Measurements from ENCODE around the gene CPXM1.
"Not testable (repeated sequence)": the region's sequence is repeated elsewhere in the genome, so short reads cannot be mapped to it uniquely, and the experiment has no call there.

The CPXM1 gene

DNA sequence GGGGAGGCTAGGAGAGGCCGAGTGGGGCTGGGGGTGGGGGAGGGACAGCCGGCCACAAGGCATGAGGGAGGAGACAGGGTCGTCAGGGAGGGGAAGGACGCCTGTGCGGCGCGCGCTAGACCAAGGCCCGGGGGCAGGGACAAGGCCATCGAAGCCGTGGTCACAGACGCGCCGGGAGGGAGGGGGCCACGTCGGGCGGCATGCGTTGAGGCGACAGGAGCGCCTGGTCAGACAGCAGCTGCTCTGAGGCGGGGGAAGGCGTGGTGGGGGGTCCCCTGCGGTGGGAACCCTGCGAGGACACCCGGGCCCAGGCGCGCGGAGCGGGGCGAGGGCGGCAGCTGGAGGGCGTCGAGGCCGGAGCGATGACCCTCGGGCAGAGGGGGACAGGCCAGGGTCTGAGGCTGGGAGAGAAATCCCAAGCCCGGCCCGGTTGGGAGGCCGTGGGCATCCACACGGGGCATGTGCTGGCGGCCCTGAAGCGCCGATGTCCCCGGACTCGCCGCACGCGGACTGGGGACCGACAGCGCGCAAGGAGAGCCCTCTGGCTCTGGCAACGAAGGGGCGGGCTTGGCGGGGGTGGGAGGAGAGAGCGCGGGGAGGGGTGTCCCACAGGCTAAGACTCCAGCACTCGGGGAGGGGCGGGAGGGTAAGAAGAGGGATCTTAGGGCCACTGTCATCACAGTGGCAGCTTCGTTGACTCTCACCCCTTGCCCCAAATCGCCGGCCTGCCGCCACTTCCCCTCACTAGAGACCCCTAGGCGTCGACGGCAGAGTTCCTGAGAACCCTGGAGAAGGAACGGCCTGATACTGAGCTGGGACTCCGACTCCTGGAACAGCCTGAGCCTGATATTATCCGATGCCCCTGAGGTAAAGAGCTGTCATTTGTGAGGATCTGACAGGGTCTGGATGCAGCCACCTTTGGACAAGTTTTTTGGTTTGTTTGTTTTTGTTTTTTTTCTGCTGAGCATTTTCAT lies 20.8 kb upstream of the CPXM1 start:
- no peak for DNase-seq

DNA sequence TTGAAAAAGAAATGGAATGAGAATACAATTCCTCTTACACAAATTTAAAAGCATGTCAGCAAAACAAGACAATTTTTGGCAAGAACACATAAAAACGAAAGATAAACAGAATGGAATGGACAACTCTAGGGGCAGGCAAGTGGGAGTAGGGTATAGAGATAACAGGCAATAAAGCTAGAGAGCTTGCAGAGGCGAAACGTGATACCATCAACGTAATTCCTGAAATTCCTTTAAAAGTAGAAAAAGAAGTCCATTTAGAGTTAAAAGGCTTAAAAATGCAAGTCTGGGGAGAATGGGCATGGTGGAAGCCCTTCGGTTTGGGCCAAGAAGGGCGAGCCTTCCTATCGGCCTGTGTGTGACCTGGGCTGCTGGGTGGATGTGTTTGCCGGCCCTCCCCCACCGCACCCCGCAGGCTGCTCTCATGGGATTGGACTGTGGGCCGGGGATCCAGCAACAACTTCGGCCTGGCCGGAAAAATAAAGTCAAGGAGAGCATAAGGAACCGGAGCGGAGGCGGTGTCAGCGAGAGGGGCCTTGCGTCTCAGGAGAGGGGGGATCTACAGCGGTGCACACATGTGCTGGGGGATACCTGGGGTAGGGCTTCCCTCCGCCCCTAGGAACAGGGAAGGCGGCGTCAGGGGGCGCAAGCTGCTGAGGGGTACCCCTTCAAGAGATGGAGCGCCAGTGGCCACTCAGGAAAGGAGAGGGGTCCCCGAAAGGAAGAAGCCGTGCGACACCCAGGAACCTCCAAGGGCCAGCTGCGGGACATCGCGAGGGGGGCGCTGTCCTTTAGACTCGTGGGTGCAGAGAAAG lies 19.9 kb upstream of the CPXM1 start:
- DNase-seq: no peak

DNA sequence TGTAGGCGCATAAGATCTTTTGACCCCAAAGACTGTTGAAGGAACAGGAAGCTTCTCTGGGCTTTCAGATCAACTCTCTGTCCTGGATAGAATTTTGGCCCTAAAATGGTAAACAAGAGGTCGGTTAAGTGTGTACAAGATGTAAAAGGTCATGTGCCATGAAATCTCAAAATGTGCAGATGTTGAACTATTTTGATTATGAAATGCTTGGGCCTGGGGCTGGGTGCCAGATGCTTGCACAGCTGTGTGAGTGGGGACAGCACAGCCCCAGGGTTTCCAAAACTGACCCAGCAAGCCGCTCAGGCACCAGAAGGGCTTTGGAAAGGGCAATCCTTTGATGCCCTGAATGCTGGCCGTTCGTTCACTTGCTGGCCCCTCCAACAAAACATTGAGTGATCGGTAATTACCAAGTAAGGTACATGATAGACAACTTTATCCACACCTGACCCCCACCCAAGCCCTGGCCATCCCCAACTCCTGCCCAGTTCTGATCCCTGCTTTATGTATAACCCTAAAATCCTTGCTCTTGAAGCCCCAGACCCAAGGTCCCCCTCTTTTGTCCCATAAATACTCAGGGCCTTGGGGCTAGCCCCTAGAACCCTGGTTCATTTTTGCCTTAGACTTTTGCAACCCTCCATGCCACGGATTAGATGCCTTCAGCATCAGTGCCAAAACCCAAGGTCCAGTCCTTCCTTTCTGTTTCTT lies 17.6 kb upstream of the CPXM1 start:
- no peak for DNase-seq

DNA sequence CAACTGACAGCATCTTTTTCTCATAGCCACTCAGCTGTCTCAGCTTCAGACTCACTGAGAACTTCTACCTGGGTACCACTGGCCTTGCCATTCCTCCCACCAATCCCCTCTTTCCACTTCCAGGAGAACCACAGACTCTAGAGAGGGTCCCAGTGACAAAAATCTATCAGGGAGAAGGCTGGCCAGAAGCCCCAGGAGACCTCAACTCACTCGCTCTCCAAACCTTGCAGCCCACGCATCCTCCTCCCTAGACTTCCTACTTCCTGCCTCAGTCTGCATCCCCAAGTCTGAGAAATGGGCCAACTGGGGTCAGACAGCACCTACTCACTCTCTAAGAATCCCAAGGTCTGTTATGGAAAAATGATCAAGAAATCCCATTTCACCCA lies 16.9 kb upstream of the CPXM1 start:
- no peak for DNase-seq

DNA sequence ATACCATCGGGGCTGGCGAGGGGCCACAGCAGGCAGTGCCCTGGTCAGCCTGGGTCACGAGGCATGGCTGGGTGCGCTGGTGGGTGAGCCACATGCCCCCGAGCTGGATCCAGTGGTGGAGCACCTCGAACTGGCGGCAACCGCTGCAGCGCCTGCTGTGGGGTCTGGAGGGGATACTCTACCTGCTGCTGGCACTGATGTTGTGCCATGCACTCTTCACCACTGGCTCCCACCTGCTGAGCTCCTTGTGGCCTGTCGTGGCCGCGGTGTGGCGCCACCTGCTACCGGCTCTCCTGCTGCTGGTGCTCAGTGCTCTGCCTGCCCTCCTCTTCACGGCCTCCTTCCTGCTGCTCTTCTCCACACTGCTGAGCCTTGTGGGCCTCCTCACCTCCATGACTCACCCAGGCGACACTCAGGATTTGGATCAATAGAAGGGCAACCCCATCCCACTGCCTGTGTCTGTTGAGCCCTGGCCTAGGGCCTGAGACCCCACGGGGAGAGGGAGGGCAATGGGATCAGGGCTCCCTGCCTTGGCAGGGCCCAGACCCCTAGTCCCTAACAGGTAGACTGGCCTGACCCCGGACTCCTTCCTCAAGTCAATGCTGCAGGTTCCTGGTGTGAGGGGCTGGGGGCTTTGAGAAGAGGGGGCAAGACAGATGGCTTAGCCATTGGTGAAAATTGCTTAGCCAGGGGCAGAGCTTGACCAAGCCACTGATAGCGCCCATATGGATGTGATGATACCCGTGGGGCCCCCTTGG lies 16.3 kb upstream of the CPXM1 start:
- no peak for DNase-seq

DNA sequence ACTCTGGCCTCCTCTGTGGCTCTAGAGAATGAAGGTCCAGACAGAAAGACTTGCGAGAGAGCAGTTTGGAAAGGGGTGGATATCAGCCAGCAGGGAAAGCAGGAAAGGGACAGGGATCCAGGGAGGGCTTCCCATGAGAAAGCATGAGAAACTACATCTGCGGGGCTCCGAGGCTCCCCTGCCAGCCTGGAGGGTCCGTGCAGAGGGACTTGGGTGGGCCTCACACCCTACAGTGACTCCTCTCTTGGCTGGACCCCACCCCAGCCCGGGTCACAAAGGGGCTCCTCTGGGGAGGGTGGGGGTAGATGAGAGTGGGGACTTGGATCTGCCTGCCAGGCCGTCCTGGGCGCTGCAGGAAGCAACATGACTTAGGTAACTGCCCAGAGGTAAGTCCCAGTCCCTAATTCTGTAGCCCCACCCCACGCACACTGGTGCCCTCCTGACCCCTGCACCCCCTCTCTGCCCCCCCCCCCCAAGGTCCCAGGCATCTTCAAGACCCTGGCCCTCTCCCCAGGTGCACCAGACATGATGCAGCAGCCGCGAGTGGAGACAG lies 15.7 kb upstream of the CPXM1 start, which contains the start of gene TMEM239:
Gene TMEM239 (plus strand): TSS at position 335 of the 553 bp plus-strand sequence. CDS start 191 bp downstream, at position 526.
- no peak for DNase-seq

DNA sequence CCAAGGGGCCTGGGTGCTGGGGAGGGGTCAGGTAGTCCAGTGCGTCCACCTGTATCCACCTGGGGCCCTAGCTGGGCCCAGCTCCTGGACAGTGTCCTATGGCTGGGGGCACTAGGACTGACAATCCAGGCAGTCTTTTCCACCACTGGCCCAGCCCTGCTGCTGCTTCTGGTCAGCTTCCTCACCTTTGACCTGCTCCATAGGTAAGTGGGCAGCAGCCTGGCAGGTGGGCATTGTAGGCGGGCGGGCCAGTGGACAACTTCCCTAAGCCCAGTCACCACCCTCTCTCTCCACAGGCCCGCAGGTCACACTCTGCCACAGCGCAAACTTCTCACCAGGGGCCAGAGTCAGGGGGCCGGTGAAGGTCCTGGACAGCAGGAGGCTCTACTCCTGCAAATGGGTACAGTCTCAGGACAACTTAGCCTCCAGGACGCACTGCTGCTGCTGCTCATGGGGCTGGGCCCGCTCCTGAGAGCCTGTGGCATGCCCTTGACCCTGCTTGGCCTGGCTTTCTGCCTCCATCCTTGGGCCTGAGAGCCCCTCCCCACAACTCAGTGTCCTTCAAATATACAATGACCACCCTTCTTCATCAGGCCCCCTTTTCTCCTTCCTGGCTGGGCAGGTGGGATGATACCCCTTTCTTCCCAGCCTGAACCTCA lies 14.9 kb upstream of the CPXM1 start:
- no peak for DNase-seq

DNA sequence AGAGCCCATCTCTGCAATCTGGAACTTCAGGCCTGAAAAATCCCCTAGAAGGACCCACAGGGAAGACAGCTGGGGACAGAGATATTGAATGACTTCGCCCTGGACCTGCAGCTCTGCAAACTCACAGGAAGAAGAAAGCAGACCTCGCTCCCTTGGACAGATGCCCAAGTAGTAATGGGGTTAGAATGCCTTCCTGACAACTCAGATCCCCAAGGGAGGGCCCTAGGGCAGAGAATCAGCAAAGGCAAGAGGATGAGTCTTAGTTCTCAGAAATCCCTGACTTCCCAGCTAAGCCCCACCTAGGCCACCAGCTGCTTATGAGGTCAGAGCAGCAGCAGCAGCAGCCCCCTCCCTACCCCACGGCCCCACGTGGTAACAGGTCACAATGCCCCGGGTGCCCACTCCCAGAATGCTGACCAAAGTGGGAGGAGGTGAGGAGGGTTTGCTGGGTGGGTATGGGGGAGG lies 14.2 kb upstream of the CPXM1 start, which contains the start of gene C20orf141:
Gene C20orf141 (plus strand): TSS at position 401 of the 465 bp plus-strand sequence. CDS start 198 bp downstream, outside the sequence.
- DNase-seq: peak in 1 of 2 experiments; percentile 55

DNA sequence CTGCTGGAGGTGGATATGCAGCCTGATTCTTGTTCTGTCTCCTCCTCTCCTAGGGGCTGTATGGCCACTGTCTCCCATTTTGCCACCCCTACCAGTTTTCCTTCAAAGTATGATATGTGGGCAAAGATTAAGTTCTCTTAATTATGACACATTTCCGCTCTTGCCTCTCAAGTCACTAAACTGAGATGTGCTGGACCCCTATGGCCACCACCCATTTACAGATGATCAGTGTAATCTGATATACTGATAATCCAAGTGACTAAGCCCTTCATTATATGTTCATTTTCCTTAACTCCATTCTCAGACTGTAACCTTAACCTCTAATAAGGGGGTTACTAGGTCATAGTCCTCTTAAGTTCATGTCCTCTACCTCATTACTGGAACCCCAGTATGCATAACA lies 13.6 kb upstream of the CPXM1 start:
- DNase-seq: no peak

DNA sequence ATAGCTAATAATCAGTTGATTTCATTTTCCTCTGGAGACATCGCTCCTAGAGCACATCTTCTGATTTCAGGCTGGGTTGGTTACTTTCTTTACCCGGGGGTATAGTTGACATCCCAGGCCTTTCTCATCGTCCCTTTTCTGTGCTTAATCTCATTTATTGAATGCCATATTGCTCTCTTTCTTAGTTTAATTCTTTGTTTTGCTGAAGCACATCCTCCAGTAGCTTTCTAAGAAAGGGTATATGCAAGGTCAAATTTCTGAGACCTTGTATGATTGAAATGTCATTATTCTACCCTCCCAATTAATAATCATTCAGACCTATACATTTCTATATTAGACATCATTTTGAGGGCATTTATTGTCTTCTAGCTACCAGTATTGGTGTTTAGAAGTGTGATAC lies 11.8 kb upstream of the CPXM1 start:
- no peak for DNase-seq

DNA sequence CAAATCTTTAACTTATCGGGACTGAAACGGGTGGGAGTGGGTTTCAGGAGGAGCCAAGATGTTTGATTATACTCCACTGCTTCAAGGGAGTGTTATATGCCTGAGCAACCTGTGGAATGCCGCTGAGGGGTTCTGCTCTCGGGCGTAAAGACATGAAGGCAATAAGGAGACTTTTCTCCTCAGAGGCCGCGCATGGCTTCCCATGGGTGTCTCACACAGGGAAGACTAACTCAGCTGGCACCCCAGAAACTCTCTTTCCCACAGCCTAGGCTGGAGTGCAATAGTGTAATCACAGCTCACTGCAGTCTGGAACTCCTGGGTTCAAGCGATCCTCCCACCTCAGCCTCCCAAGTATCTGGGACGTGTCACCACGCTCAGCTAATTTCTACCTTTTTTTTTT lies 9.3 kb upstream of the CPXM1 start:
- no peak for DNase-seq

DNA sequence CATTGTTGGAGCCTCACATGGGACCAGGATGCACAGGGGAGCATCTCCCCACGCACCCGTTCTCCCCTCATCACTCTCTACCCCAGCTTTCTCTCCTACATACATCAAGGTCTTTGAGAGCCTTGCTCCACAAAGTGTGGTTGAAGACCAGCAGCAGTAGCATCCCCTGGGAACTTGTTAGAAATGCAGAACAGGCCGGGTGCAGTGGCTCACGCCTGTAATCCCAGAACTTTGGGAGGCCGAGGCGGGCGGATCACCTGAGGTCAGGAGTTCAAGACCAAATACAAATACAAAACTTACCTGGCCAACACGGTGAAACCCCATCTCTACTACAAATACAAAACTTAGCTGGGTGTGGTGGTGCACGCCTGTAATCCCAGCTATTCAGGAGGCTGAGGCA lies 7.5 kb upstream of the CPXM1 start:
- not testable (repeated sequence) for DNase-seq

DNA sequence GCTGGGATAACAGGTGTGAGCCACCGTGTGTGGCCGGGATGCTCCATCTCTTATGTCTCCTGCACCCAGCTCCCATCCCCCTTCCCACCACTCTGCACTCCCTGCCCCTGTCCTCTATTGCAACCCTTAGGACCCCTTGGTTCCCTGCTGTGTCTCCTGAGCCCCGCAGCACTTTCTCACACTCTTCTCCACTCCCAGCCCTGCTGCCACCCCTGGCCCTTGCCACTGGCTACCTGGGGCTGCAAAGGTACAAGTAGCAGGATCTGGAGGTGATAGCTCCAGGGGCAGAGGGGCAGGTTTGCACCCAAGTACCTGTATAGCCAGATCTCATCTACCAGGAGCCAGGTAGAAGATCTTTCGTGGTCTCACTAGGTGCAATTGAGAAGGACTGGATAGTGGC lies 6.6 kb upstream of the CPXM1 start:
- no peak for DNase-seq

DNA sequence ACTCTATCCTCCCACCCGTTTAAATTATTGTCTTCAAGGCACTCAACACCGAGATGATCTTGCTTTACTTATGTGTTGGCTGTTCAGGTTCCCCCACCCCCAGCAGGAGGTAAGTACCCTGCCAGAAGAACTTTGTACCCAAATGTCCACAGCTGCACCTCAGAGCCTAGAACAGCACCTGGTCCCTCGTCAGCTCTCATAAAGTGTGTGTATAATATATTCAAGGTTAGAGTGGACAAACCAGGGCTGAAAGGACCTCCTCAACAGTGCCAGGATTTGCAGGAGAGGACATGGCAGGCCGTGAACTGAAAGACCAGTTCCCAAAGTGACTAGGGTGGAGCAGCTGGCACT lies 5.9 kb upstream of the CPXM1 start:
- no peak for DNase-seq

DNA sequence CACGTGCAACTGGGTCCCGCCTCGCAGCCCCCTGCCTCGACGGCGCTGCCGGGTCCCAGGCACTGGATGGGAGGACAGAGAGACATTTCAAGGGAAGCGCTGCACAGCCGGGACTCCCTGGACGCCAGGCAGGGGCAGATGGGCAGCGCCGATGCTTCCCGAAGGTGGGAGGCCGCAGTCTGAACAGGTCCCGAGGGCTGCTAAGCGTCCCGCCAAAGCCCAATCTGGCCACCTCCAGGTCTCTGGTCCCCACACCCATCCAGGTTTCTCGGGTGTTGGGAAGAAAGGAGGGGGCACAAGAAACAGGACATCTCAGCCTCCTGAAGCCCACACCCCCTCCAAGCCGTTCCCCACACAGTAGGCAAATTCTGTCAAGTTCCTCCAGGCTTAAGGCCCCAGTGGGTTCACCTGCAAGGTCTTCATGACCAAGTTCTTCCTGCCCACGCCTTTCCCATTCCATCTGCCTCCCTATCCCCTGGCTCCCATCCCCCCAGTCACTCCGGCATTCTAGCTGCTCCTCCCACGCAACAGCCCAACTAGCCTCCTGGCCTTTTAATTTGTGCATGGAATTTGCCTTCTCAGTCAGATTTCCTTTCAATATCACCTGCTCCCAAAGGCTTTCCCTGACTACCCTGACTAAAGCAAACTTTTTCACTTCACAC lies 5.4 kb upstream of the CPXM1 start:
- DNase-seq: no peak

DNA sequence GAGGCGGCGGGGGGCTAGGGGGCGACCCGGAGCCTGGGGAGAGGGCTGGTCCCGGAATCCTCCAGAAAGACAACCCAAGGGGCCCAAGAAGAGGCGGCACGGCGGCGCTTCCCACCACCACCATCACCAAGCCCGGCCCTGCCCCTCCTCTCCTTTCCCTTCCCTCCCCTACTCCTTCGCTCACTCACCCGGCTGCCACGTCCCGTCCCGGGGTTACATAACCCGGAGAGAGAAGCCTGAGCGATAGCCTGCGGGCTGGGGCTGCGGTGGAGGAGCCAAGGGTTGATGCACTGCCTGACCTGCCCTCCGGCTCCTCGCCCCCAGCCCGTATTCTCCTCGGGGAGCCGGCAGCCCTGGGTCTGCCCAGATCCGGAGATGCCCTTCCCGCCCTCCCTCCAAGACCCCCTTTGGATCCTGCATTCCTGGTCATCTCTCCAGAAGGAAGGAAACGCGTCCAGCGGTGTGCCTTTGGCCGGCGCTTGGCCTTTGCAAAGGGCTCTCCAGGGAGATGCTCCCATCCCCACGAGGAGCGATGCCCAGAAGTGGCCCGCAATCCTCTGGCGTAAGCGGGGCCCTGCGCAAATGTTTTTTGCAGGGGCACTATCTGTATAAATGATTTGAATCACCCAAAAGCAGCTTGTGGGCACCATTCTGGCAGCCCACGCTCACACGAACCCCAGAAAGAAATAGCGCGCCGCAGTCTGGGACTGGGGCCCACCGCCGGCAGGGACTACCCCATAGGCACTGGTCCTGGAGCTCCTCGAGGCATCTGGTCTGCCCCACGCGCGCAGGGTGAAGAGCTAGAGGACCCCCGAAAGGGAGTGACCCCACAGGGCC lies 4.6 kb upstream of the CPXM1 start:
- no peak for DNase-seq

DNA sequence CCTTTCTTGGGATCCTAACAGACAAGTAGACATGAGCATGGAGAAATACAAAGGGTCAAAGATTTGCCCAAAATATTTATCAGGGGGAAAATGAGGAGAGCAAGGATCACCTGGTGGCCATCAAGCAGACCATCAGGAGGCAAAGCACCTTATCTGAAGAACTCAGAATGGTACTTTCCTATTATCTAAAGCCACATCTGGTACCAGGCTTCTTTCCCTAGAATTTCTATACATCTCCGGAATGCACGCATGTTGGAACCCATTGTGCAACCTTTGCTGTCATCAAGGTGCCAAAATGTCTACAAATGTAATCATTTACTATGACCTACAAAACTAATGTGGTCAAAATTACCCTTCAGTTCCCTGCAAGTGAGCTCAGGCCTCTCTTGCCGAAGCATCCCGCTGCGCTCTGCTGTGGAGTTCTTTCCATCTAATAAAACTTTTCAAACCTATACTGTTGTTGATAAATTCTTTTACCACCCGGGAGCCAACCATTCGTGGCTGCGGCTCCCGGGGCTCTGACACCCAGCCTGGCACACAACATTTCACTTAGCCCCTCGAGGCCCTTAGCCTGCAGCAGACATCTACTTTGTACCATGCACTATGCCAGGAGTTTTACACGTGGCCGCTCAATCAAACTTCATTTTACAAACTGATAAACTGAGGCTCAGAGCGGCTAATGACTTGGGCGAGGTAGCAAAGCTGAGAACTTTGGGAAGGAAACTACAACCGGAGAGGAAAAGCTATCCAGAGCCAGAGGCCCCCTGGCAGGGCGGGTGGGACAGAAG lies 3.8 kb upstream of the CPXM1 start:
- no peak for DNase-seq

DNA sequence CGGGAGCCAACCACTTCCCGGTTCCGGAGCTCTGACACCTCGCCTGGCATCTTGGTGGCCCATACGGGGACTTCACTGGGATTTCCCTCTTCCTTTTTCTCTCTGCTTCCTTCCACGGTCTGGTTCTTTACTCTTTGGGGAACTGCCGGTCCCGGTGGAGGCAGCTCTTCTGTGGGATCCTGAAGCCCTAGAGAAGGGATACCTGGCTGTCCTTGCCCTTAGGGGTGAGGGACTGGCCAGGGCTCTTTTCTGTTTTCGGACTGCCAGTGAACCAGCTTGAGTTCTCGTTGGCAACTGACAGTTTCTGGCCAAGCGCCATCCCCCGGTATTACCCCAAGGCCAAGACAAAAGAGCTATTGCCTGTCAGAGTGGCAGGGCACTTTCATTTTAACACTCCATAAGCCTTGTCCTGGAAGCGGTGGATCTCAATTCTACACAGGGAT lies 880 bp upstream of the CPXM1 start:
- no peak for DNase-seq

Measured in NCI-H446 (cell line).